ENCODE measurements around the gene VPS4B. TPM values are rescaled to one million over a fixed set of nuclear protein-coding genes. Genes with fewer than 3 reads are reported as not detected.
"Not testable (repeated sequence)": the region's sequence is repeated elsewhere in the genome, so short reads cannot be mapped to it uniquely, and the experiment has no call there.

Gene VPS4B
- total and polyA plus RNA-seq, 2 experiments from 2014 or later, result 45.5 to 49.2 TPM

- H3K27me3 ChIP-seq (replicated peaks; ENCODE audit: insufficient read depth), result no peaks in the 10 kb centered on the region
- H4K20me1 ChIP-seq (ENCODE audit: insufficient read depth), result no peaks in the 10 kb centered on the region
- DNase-seq, result peak; percentile 53
- in situ Hi-C loops (cut with MboI), result loop anchor here (25.0 kb wide), 1 partner anchor 471 kb away; no protein-coding TSS in a partner anchor
- peak overlapping the region; percentile 91 for H3K27ac ChIP-seq
- TF ChIP-seq EZH2 (IDR thresholded peaks at IDR 0.05; ENCODE audit: insufficient read depth, poor library complexity, severe bottlenecking) (no peak), EZH2phosphoT487 (IDR thresholded peaks at IDR 0.05; ENCODE audit: insufficient read depth, low read depth) (no peak)
- H3K36me3 ChIP-seq (ENCODE audit: low read depth), result peaks cover 11% of the 10 kb centered on the region; the same call in 1 of the 2 replicates
- no peaks in the 10 kb centered on the region for H3K9me2 ChIP-seq (ENCODE audit: insufficient read depth)
- peak overlapping the region; percentile 86 for H3K4me2 ChIP-seq (ENCODE audit: unreplicated experiment)
- H3K9ac ChIP-seq, result peak overlapping the region; percentile 95
- H3K4me3 ChIP-seq, result peak overlapping the region; percentile 99
- WGBS, 2 experiments (ENCODE audit: low coverage in 1 of 2, low lambda C conversion rate in 2 of 2, missing lambda C conversion rate in 2 of 2), result 0 to 2% methylated on average over 12 of the region's 12 CpGs
- peaks cover 8% of the 10 kb centered on the region; the same call in 1 of the 2 replicates for H3F3A ChIP-seq (ENCODE audit: insufficient read depth)
- H3K4me1 ChIP-seq (ENCODE audit: insufficient read depth), result peaks cover 21% of the 10 kb centered on the region; the same call in 1 of the 2 replicates
- peak overlapping the region; percentile 72 for H2AFZ ChIP-seq
- peaks cover 40% of the 10 kb centered on the region for H3K79me2 ChIP-seq (ENCODE audit: insufficient read depth)
- no peaks in the 10 kb centered on the region for H3K9me3 ChIP-seq (ENCODE audit: low read depth)
These were observed 56.4 kb downstream of the VPS4B start for GRCh38 chr18:63365876-63366212.

GRCh38 chr18:63363951-63364350 lies 58.3 kb downstream of the VPS4B start:
- Histone ChIP-seq H3K4me3 (no peak overlapping the region), H3K27me3 (replicated peaks; ENCODE audit: insufficient read depth) (no peaks in the 10 kb centered on the region), H3K36me3 (ENCODE audit: low read depth) (peaks cover 27% of the 10 kb centered on the region), H4K20me1 (ENCODE audit: insufficient read depth) (no peaks in the 10 kb centered on the region), H3K4me2 (ENCODE audit: unreplicated experiment) (no peak overlapping the region), H3K9me2 (ENCODE audit: insufficient read depth) (no peaks in the 10 kb centered on the region), H2AFZ (no peak overlapping the region), H3K79me2 (ENCODE audit: insufficient read depth) (peaks cover 40% of the 10 kb centered on the region), H3K27ac (no peak overlapping the region), H3K9ac (no peak overlapping the region), H3K9me3 (ENCODE audit: low read depth) (no peaks in the 10 kb centered on the region), H3F3A (ENCODE audit: insufficient read depth) (peaks cover 8% of the 10 kb centered on the region; the same call in 1 of the 2 replicates), H3K4me1 (ENCODE audit: insufficient read depth) (peaks cover 21% of the 10 kb centered on the region; the same call in 1 of the 2 replicates)
- DNase-seq, result no peak
- in situ Hi-C loops (cut with MboI), result loop anchor here (25.0 kb wide), 1 partner anchor 473 kb away; no protein-coding TSS in a partner anchor
- TF ChIP-seq EZH2phosphoT487 (IDR thresholded peaks at IDR 0.05; ENCODE audit: insufficient read depth, low read depth) (no peak), EZH2 (IDR thresholded peaks at IDR 0.05; ENCODE audit: insufficient read depth, poor library complexity, severe bottlenecking) (no peak)
- 89 to 97% methylated on average over 2 of the region's 2 CpGs for WGBS, 2 experiments (ENCODE audit: low coverage in 1 of 2, low lambda C conversion rate in 2 of 2, missing lambda C conversion rate in 2 of 2)

GRCh38 chr18:63363420-63363819 lies 58.9 kb downstream of the VPS4B start:
- H3K79me2 ChIP-seq (ENCODE audit: insufficient read depth), result peaks cover 40% of the 10 kb centered on the region
- not testable (repeated sequence) for H3K4me3 ChIP-seq; H2AFZ ChIP-seq; H3K27me3 ChIP-seq (replicated peaks; ENCODE audit: insufficient read depth); H3K27ac ChIP-seq; H3K9me3 ChIP-seq (ENCODE audit: low read depth); H3K9ac ChIP-seq; H3F3A ChIP-seq (ENCODE audit: insufficient read depth); H3K4me2 ChIP-seq (ENCODE audit: unreplicated experiment); H4K20me1 ChIP-seq (ENCODE audit: insufficient read depth); DNase-seq; H3K9me2 ChIP-seq (ENCODE audit: insufficient read depth)
- in situ Hi-C loops (cut with MboI), result loop anchor here (25.0 kb wide), 1 partner anchor 474 kb away; no protein-coding TSS in a partner anchor
- no CpG with 5 or more reads among the region's 2 CpGs for WGBS, 2 experiments (ENCODE audit: low coverage in 1 of 2, low lambda C conversion rate in 2 of 2, missing lambda C conversion rate in 2 of 2)
- peaks cover 16% of the 10 kb centered on the region; the same call in 1 of the 2 replicates for H3K4me1 ChIP-seq (ENCODE audit: insufficient read depth)
- peaks cover 28% of the 10 kb centered on the region for H3K36me3 ChIP-seq (ENCODE audit: low read depth)

- Histone ChIP-seq H3K4me2 (ENCODE audit: unreplicated experiment) (no peak overlapping the region), H3K4me3 (no peak overlapping the region), H3K4me1 (ENCODE audit: insufficient read depth) (no peaks in the 10 kb centered on the region), H3F3A (ENCODE audit: insufficient read depth) (0 out of 2 replicates have a peak, but pooled peaks cover 5% of the 10 kb centered on the region), H3K27ac (no peak overlapping the region), H3K79me2 (ENCODE audit: insufficient read depth) (no peaks in the 10 kb centered on the region; the same call in 1 of the 2 replicates), H3K9me2 (ENCODE audit: insufficient read depth) (no peaks in the 10 kb centered on the region), H2AFZ (no peak overlapping the region), H3K27me3 (replicated peaks; ENCODE audit: insufficient read depth) (no peaks in the 10 kb centered on the region), H3K9me3 (ENCODE audit: low read depth) (no peaks in the 10 kb centered on the region), H3K9ac (no peak overlapping the region), H3K36me3 (ENCODE audit: low read depth) (peaks cover 66% of the 10 kb centered on the region), H4K20me1 (ENCODE audit: insufficient read depth) (no peaks in the 10 kb centered on the region)
- 57 to 64% methylated on average over 7 of the region's 7 CpGs for WGBS, 2 experiments (ENCODE audit: low coverage in 1 of 2, low lambda C conversion rate in 2 of 2, missing lambda C conversion rate in 2 of 2)
- in situ Hi-C loops (cut with MboI), result loop anchor here (25.0 kb wide), 1 partner anchor 481 kb away; no protein-coding TSS in a partner anchor
- TF ChIP-seq EZH2 (IDR thresholded peaks at IDR 0.05; ENCODE audit: insufficient read depth, poor library complexity, severe bottlenecking), result no peak
- TF ChIP-seq EZH2phosphoT487 (IDR thresholded peaks at IDR 0.05; ENCODE audit: insufficient read depth, low read depth), result no peak
- no peak for DNase-seq
These were observed 65.9 kb downstream of the VPS4B start for GRCh38 chr18:63356272-63356896.
